Keratinocyte (primary cell): ENCODE measurements around the gene HIRA. TPM values are rescaled to one million over a fixed set of nuclear protein-coding genes. Genes with fewer than 3 reads are reported as not detected.

Experiments
- DNase-seq: peaks from one replicate; pipeline ENCODE4 v3.0.0-alpha.2; 2011; ENCODE audit warnings: low read depth, missing footprints, low spot score
- FAIRE-seq: peaks from 2 replicates; lab custom pipeline; 2011; peaks lifted over from hg19 to GRCh38; lab: Jason Lieb, UNC
- H2AFZ ChIP-seq: 2 replicates; pipeline ENCODE4 v1.6.0; 2012; ENCODE audit warnings: low read length, control low read depth, inconsistent platforms; ENCODE audit not compliant: control insufficient read depth
- H3K27ac ChIP-seq: 2 replicates; pipeline ENCODE4 v1.5.1; 2011; ENCODE audit warnings: low read length; ENCODE audit not compliant: control insufficient read depth, insufficient read depth
- H3K27me3 ChIP-seq: 3 replicates; pipeline ENCODE4 v1.6.0; 2011; ENCODE audit warnings: low read length; ENCODE audit not compliant: control insufficient read depth, insufficient read depth; ENCODE audit errors: extremely low read depth
- H3K36me3 ChIP-seq, 2 experiments: 2 replicates in 1 of 2; 3 replicates in 1 of 2; pipeline ENCODE4 v1.5.1; 2011; ENCODE audit warnings: low read length in 2 of 2, mild to moderate bottlenecking in 1 of 2; ENCODE audit not compliant: control insufficient read depth in 2 of 2, insufficient read depth in 2 of 2; ENCODE audit errors: extremely low read depth in 1 of 2
- H3K4me1 ChIP-seq: 3 replicates; pipeline ENCODE4 v1.5.1; 2011; ENCODE audit warnings: low read length; ENCODE audit not compliant: control insufficient read depth, insufficient read depth; ENCODE audit errors: extremely low read depth
- H3K4me2 ChIP-seq: 3 replicates; pipeline ENCODE4 v1.6.0; 2011; ENCODE audit warnings: low read depth, low read length; ENCODE audit not compliant: control insufficient read depth, insufficient read depth; ENCODE audit errors: extremely low read depth
- H3K4me3 ChIP-seq, 3 experiments: fragments of 200-600 bp in 1 of 3; sonication (generic) in 1 of 3; 2 replicates in 2 of 3; 3 replicates in 1 of 3; pipeline ENCODE4 v1.5.1; 2011 to 2016; ENCODE audit warnings: low read length in 3 of 3, mild to moderate bottlenecking in 3 of 3, control low read depth in 2 of 3, inconsistent platforms in 1 of 3, low read depth in 1 of 3, mixed read lengths in 1 of 3, mixed run types in 1 of 3, moderate library complexity in 1 of 3; ENCODE audit not compliant: control insufficient read depth in 2 of 3, insufficient read depth in 2 of 3; ENCODE audit errors: extremely low read depth in 1 of 3
- H3K79me2 ChIP-seq: 2 replicates; pipeline ENCODE4 v1.6.0; 2012; ENCODE audit warnings: low read length; ENCODE audit not compliant: control insufficient read depth, insufficient read depth
- H3K9ac ChIP-seq: 3 replicates; pipeline ENCODE4 v1.6.0; 2011; ENCODE audit warnings: low read length; ENCODE audit not compliant: control insufficient read depth, insufficient read depth; ENCODE audit errors: extremely low read depth
- H3K9me1 ChIP-seq: 3 replicates; pipeline ENCODE4 v1.6.0; 2011; ENCODE audit warnings: low read length; ENCODE audit not compliant: control insufficient read depth, insufficient read depth; ENCODE audit errors: extremely low read depth
- H3K9me3 ChIP-seq: 2 replicates; pipeline ENCODE4 v1.5.1; 2012; ENCODE audit warnings: low read depth, low read length; ENCODE audit not compliant: control insufficient read depth
- H4K20me1 ChIP-seq: 3 replicates; pipeline ENCODE4 v1.6.0; 2011; ENCODE audit warnings: low read length; ENCODE audit not compliant: control insufficient read depth, insufficient read depth; ENCODE audit errors: extremely low read depth
- CTCF ChIP-seq, 3 experiments: IDR thresholded peaks in 1 of 3; conservative IDR thresholded peaks in 1 of 3; optimal IDR thresholded peaks in 1 of 3; 2 replicates in 2 of 3; 3 replicates in 1 of 3; pipeline versions ENCODE3 to v1.5.1; 2011; ENCODE audit warnings: low read length in 3 of 3, mild to moderate bottlenecking in 3 of 3, moderate library complexity in 2 of 3, control low read depth in 1 of 3, inconsistent platforms in 1 of 3; ENCODE audit not compliant: insufficient read depth in 2 of 3; ENCODE audit errors: extremely low read depth in 1 of 3
- EZH2 ChIP-seq: IDR thresholded peaks from one replicate; pipeline ENCODE4 v1.6.1; 2012; ENCODE audit warnings: inconsistent platforms, mild to moderate bottlenecking, low read length, moderate library complexity
- dilution Hi-C: fragments of 300-500 bp; cut with MboI; formaldehyde crosslinking; loops from one replicate; pipeline ENCODE4 v1.7.0; 2020; ENCODE audit warnings: low sequenced_read_pairs; ENCODE audit not compliant: extremely low pct_ligation_motif_present
- polyA minus RNA-seq, 3 experiments: library from RNA; depleted of rRNA, polyadenylated mRNA; stranded (reverse); fragments of >200 nt; gene quantifications; 1 replicate in 1 of 3; 2 replicates in 1 of 3; 3 replicates in 1 of 3; pipeline ENCODE4 v1.2.3, GENCODE V29; 2011
- polyA plus RNA-seq, 5 experiments: library from polyadenylated mRNA; depleted of rRNA in 3 of 5; stranded (reverse) in 3 of 5; stranded (forward) in 1 of 5; unstranded in 1 of 5; fragments of >200 nt; gene quantifications; 1 replicate in 1 of 5; 2 replicates in 3 of 5; 3 replicates in 1 of 5; pipeline versions ENCODE4 v1.2.1 to v1.2.3, GENCODE V29; 2011 to 2012; ENCODE audit warnings: missing spikeins in 2 of 5, low read depth in 1 of 5, low replicate concordance in 1 of 5

The HIRA gene, protein sequence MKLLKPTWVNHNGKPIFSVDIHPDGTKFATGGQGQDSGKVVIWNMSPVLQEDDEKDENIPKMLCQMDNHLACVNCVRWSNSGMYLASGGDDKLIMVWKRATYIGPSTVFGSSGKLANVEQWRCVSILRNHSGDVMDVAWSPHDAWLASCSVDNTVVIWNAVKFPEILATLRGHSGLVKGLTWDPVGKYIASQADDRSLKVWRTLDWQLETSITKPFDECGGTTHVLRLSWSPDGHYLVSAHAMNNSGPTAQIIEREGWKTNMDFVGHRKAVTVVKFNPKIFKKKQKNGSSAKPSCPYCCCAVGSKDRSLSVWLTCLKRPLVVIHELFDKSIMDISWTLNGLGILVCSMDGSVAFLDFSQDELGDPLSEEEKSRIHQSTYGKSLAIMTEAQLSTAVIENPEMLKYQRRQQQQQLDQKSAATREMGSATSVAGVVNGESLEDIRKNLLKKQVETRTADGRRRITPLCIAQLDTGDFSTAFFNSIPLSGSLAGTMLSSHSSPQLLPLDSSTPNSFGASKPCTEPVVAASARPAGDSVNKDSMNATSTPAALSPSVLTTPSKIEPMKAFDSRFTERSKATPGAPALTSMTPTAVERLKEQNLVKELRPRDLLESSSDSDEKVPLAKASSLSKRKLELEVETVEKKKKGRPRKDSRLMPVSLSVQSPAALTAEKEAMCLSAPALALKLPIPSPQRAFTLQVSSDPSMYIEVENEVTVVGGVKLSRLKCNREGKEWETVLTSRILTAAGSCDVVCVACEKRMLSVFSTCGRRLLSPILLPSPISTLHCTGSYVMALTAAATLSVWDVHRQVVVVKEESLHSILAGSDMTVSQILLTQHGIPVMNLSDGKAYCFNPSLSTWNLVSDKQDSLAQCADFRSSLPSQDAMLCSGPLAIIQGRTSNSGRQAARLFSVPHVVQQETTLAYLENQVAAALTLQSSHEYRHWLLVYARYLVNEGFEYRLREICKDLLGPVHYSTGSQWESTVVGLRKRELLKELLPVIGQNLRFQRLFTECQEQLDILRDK
- polyA plus RNA-seq: 16.1 to 25.5 TPM (median 16.7 TPM) in 3 replicates
- 3.6 TPM for polyA plus RNA-seq (2011; ENCODE audit: low read depth)
- 17.6 and 21.9 TPM in 2 replicates for polyA plus RNA-seq (2011; cell fraction: cytosol; rRNA removed)
- polyA plus RNA-seq (2011; cell fraction: nucleus; rRNA removed): 22.3 and 25.2 TPM in 2 replicates
- polyA plus RNA-seq (2012; ENCODE audit: low replicate concordance): 9.7 and 22.8 TPM in 2 replicates
- 20.6 to 44.9 TPM (median 25.0 TPM) in 3 replicates for polyA minus RNA-seq
- 19.4 TPM for polyA minus RNA-seq (2011; cell fraction: cytosol; rRNA and poly(A)+ RNA removed)
- polyA minus RNA-seq (2011; cell fraction: nucleus; rRNA and poly(A)+ RNA removed): 13.0 and 19.4 TPM in 2 replicates

GRCh38 chr22:19431649-19432132 is at the start of gene HIRA:
Gene HIRA, minus strand, starts transcription at chr22:19431733. Its CDS starts 257 bp downstream, at chr22:19431476.
- Histone ChIP-seq H3K9me3 (no peaks in the 10 kb centered on the region), H3K4me1 (peaks cover 25% of the 10 kb centered on the region), H3K4me2 (peak within 1 kb of the TSS; percentile 96), H3K27me3 (no peaks in the 10 kb centered on the region), H3K4me3 (peak within 1 kb of the TSS; percentile 92 to 97 (median 96)), H3K9ac (peak within 1 kb of the TSS; percentile 96), H2AFZ (peak within 1 kb of the TSS; percentile 96), H3K9me1 (peaks cover 2% of the 10 kb centered on the region), H3K27ac (peak within 1 kb of the TSS; percentile 94), H3K79me2 (peaks cover 44% of the 10 kb centered on the region), H3K36me3 (peaks cover 4 to 22% of the 10 kb centered on the region in 2 experiments), H4K20me1 (peaks cover 13% of the 10 kb centered on the region)
- no peak for DNase-seq
- FAIRE-seq: no peak
- dilution Hi-C loops: no loop called here
- no peak for TF ChIP-seq CTCF (optimal IDR thresholded peaks at IDR 0.05 in 1 of 3, IDR thresholded peaks at IDR 0.05 in 1 of 3, conservative IDR thresholded peaks at IDR 0.05 in 1 of 3; ENCODE audit: extremely low read depth in 1 of 3, insufficient read depth in 2 of 3, low read length in 3 of 3)
- no peak for TF ChIP-seq EZH2

- Histone ChIP-seq H2AFZ (peak overlapping the region; percentile 21), H3K9ac (peak overlapping the region; percentile 100), H4K20me1 (peaks cover 3% of the 10 kb centered on the region), H3K36me3 (peaks cover 1 to 13% of the 10 kb centered on the region in 2 experiments), H3K4me3 (peak overlapping the region in 2 of 3 experiments; percentile 0 to 98), H3K79me2 (peaks cover 39% of the 10 kb centered on the region), H3K4me2 (peak overlapping the region; percentile 95), H3K27ac (peak overlapping the region; percentile 10), H3K27me3 (no peaks in the 10 kb centered on the region), H3K9me3 (no peaks in the 10 kb centered on the region), H3K9me1 (no peaks in the 10 kb centered on the region), H3K4me1 (peaks cover 30% of the 10 kb centered on the region)
- TF ChIP-seq CTCF (optimal IDR thresholded peaks at IDR 0.05 in 1 of 3, IDR thresholded peaks at IDR 0.05 in 1 of 3, conservative IDR thresholded peaks at IDR 0.05 in 1 of 3; ENCODE audit: extremely low read depth in 1 of 3, insufficient read depth in 2 of 3, low read length in 3 of 3): no peak
- TF ChIP-seq EZH2: no peak
- no peak for FAIRE-seq
- no peak for DNase-seq
- dilution Hi-C loops: no loop called here
Observed at GRCh38 chr22:19480789-19481188, 49.3 kb upstream of the HIRA start.
